ENCODE data around the gene TBL1X. TPM values are rescaled to one million over a fixed set of nuclear protein-coding genes. Genes with fewer than 3 reads are reported as not detected.
A peak's percentile ranks its signal among the peaks of the same experiment; 100 is the strongest.

TBL1X gene
- total RNA-seq, 1 donor from 2014 or later = 19.2 TPM

- no peak for DNase-seq (ENCODE audit: low spot score)
These were observed 29.9 kb downstream of the TBL1X start for GRCh38 chrX:9494771-9495170.

GRCh38 chrX:9495496-9495895 is 30.6 kb downstream of the TBL1X start:
- no peak for DNase-seq (ENCODE audit: low spot score)

- DNase-seq (ENCODE audit: low spot score) = no peak
These were observed 33.4 kb downstream of the TBL1X start for GRCh38 chrX:9498236-9498635.

GRCh38 chrX:9500584-9500983 is 35.7 kb downstream of the TBL1X start:
- DNase-seq (ENCODE audit: low spot score) = no peak

- DNase-seq (ENCODE audit: low spot score) = no peak
These were observed 36.5 kb downstream of the TBL1X start for GRCh38 chrX:9501362-9501761.

- DNase-seq (ENCODE audit: low spot score) = no peak
These were observed 38.4 kb downstream of the TBL1X start for GRCh38 chrX:9503261-9503660.

- DNase-seq (ENCODE audit: low spot score) = no peak
These were observed 45.5 kb downstream of the TBL1X start for GRCh38 chrX:9510366-9510765.

GRCh38 chrX:9510980-9511379 is 46.1 kb downstream of the TBL1X start:
- DNase-seq (ENCODE audit: low spot score) = no peak

- no peak for DNase-seq (ENCODE audit: low spot score)
These were observed 50.6 kb downstream of the TBL1X start for GRCh38 chrX:9515489-9515888.

- DNase-seq (ENCODE audit: low spot score) = no peak
These were observed 51.2 kb downstream of the TBL1X start for GRCh38 chrX:9515973-9516538.

- DNase-seq (ENCODE audit: low spot score) = no peak
These were observed 51.8 kb downstream of the TBL1X start for GRCh38 chrX:9516635-9517034.

GRCh38 chrX:9518051-9518450 is 53.2 kb downstream of the TBL1X start:
- peak; percentile 8 for DNase-seq (ENCODE audit: low spot score)

GRCh38 chrX:9518889-9519288 is 54.0 kb downstream of the TBL1X start:
- DNase-seq (ENCODE audit: low spot score) = peak; percentile 26

- DNase-seq (ENCODE audit: low spot score) = no peak
These were observed 54.8 kb downstream of the TBL1X start for GRCh38 chrX:9519546-9520216.

- DNase-seq (ENCODE audit: low spot score) = no peak
These were observed 55.3 kb downstream of the TBL1X start for GRCh38 chrX:9520217-9520590.

- DNase-seq (ENCODE audit: low spot score) = peak; percentile 9
These were observed 57.7 kb downstream of the TBL1X start for GRCh38 chrX:9522378-9523155.

GRCh38 chrX:9525511-9526248 is 60.8 kb downstream of the TBL1X start:
- no peak for DNase-seq (ENCODE audit: low spot score)

- no peak for DNase-seq (ENCODE audit: low spot score)
These were observed 62.1 kb downstream of the TBL1X start for GRCh38 chrX:9526965-9527364.

GRCh38 chrX:9528498-9528897 is 63.6 kb downstream of the TBL1X start:
- DNase-seq (ENCODE audit: low spot score) = no peak

GRCh38 chrX:9529223-9529622 is 64.4 kb downstream of the TBL1X start:
- DNase-seq (ENCODE audit: low spot score) = no peak

- DNase-seq (ENCODE audit: low spot score) = no peak
These were observed 66.0 kb downstream of the TBL1X start for GRCh38 chrX:9530848-9531274.

- no peak for DNase-seq (ENCODE audit: low spot score)
These were observed 67.5 kb downstream of the TBL1X start for GRCh38 chrX:9532349-9532748.

All from mesenteric fat pad (tissue), 1 donor.